GM23248 (cell line): ENCODE results near the gene HCST. TPM values are rescaled to one million over a fixed set of nuclear protein-coding genes. Genes with fewer than 3 reads are reported as not detected.
A peak's percentile ranks its signal among the peaks of the same experiment; 100 is the strongest.

Experiments
- DNase-seq: peaks from one replicate; pipeline ENCODE4 v3.0.0-alpha.2; 2015
- H2AFZ ChIP-seq: fragments of 200-600 bp; sonication (generic); 2 replicates; pipeline ENCODE4 v1.6.1; 2016; ENCODE audit warnings: antibody characterized with exemption
- H3F3A ChIP-seq: fragments of 200-600 bp; sonication (generic); 2 replicates; pipeline ENCODE4 v1.6.1; 2016; ENCODE audit warnings: mild to moderate bottlenecking, antibody characterized with exemption, mixed run types; ENCODE audit not compliant: insufficient read depth
- H3K27ac ChIP-seq: fragments of 200-600 bp; sonication (generic); 2 replicates; pipeline ENCODE4 v1.5.1; 2016; ENCODE audit warnings: mild to moderate bottlenecking
- H3K27me3 ChIP-seq: fragments of 200-600 bp; sonication (generic); replicated peaks from 2 replicates; pipeline ENCODE4 v1.6.1; 2016; ENCODE audit warnings: mild to moderate bottlenecking; ENCODE audit not compliant: insufficient read depth
- H3K36me3 ChIP-seq: fragments of 200-600 bp; sonication (generic); 2 replicates; pipeline ENCODE4 v1.6.1; 2016; ENCODE audit warnings: low read depth, mild to moderate bottlenecking
- H3K4me1 ChIP-seq: fragments of 200-600 bp; sonication (generic); 2 replicates; pipeline ENCODE4 v1.6.1; 2016; ENCODE audit warnings: mild to moderate bottlenecking; ENCODE audit not compliant: insufficient read depth
- H3K4me2 ChIP-seq: fragments of 200-600 bp; sonication (generic); one replicate; pipeline ENCODE4 v1.6.1; 2016; ENCODE audit warnings: mild to moderate bottlenecking; ENCODE audit not compliant: unreplicated experiment
- H3K4me3 ChIP-seq: fragments of 200-600 bp; sonication (generic); 2 replicates; pipeline ENCODE4 v1.5.1; 2016; ENCODE audit warnings: mild to moderate bottlenecking
- H3K79me2 ChIP-seq: fragments of 200-600 bp; sonication (generic); 2 replicates; pipeline ENCODE4 v1.6.1; 2016; ENCODE audit warnings: mild to moderate bottlenecking; ENCODE audit not compliant: insufficient read depth
- H3K9ac ChIP-seq: fragments of 200-600 bp; sonication (generic); 2 replicates; pipeline ENCODE4 v1.6.1; 2016; ENCODE audit warnings: mild to moderate bottlenecking
- H3K9me2 ChIP-seq: fragments of 200-600 bp; sonication (generic); 2 replicates; pipeline ENCODE4 v1.6.1; 2016; ENCODE audit warnings: mixed run types, mild to moderate bottlenecking, moderate library complexity; ENCODE audit not compliant: insufficient read depth
- H3K9me3 ChIP-seq: fragments of 200-600 bp; sonication (generic); one replicate; pipeline ENCODE4 v1.6.1; 2017; ENCODE audit warnings: low read depth
- H4K20me1 ChIP-seq: fragments of 200-600 bp; sonication (generic); 2 replicates; pipeline ENCODE4 v1.6.0; 2016; ENCODE audit not compliant: insufficient read depth
- EZH2 ChIP-seq: fragments of 200-600 bp; sonication (generic); IDR thresholded peaks from 2 replicates; pipeline ENCODE4 v1.6.1; 2018; ENCODE audit warnings: antibody characterized with exemption, mild to moderate bottlenecking; ENCODE audit not compliant: insufficient read depth, poor library complexity, severe bottlenecking
- EZH2phosphoT487 ChIP-seq: fragments of 200-600 bp; sonication (generic); IDR thresholded peaks from 2 replicates; pipeline ENCODE4 v1.6.1; 2018; ENCODE audit warnings: antibody characterized with exemption, moderate library complexity, mild to moderate bottlenecking, low read depth; ENCODE audit not compliant: insufficient read depth
- WGBS, 2 experiments: methylation state at CpG; one replicate each; pipeline ENCODE4 v1.1.6; 2015 to 2017; ENCODE audit warnings: low lambda C conversion rate in 2 of 2, low coverage in 1 of 2; ENCODE audit errors: missing lambda C conversion rate in 2 of 2; 5-methylcytosine and 5-hydroxymethylcytosine counted together
- in situ Hi-C: fragments of 300-500 bp; cut with MboI; formaldehyde crosslinking; loops from 2 replicates; pipeline ENCODE4 v1.15.0; 2020
- polyA plus RNA-seq: library from polyadenylated mRNA; unstranded; fragments of >200 nt; fragmentation: Nextera tagmentation; extraction: Ambion mirVana; gene quantifications from 2 replicates; pipeline ENCODE4 v1.2.1, GENCODE V29; 2016
- total RNA-seq: library from RNA; depleted of rRNA; stranded (reverse); fragments of >200 nt; shearing (Covaris generic); gene quantifications from 2 replicates; pipeline ENCODE4 v1.2.3, GENCODE V29; 2014

HCST gene
- total and polyA plus RNA-seq, 2 experiments from 2014 or later = 11.3 TPM; not detected in 1

GRCh38 chr19:35862528-35862927, 39.8 kb upstream of the HCST start:
- in situ Hi-C loops = no loop called here

GRCh38 chr19:35863018-35863417, 39.3 kb upstream of the HCST start:
- H3K27ac ChIP-seq = no peak overlapping the region
- H3K36me3 ChIP-seq = no peaks in the 10 kb centered on the region
- WGBS, 2 experiments = 59 to 60% methylated on average over 5 of the region's 5 CpGs
- no peaks in the 10 kb centered on the region for H3K4me1 ChIP-seq
- no peaks in the 10 kb centered on the region for H4K20me1 ChIP-seq
- no peak for DNase-seq
- no peaks in the 10 kb centered on the region for H3K9me3 ChIP-seq
- no peak overlapping the region for H2AFZ ChIP-seq
- H3K4me3 ChIP-seq = no peak overlapping the region
- peaks cover 33% of the 10 kb centered on the region for H3K27me3 ChIP-seq
- TF ChIP-seq EZH2 (no peak), EZH2phosphoT487 (no peak)
- no peaks in the 10 kb centered on the region for H3K79me2 ChIP-seq
- in situ Hi-C loops = no loop called here
- H3K9me2 ChIP-seq = no peaks in the 10 kb centered on the region
- H3K4me2 ChIP-seq = no peak overlapping the region
- no peak overlapping the region for H3K9ac ChIP-seq
- H3F3A ChIP-seq = no peaks in the 10 kb centered on the region

More at GRCh38 chr19:35862528-35862927, 39.8 kb upstream of the HCST start:
- Histone ChIP-seq H3K9ac (no peak overlapping the region), H3K9me2 (no peaks in the 10 kb centered on the region), H3K4me3 (no peak overlapping the region), H3K4me1 (no peaks in the 10 kb centered on the region), H2AFZ (no peak overlapping the region), H3K9me3 (no peaks in the 10 kb centered on the region), H3K4me2 (no peak overlapping the region), H3K27me3 (peaks cover 38% of the 10 kb centered on the region), H3K36me3 (no peaks in the 10 kb centered on the region), H3K79me2 (no peaks in the 10 kb centered on the region), H4K20me1 (no peaks in the 10 kb centered on the region), H3F3A (no peaks in the 10 kb centered on the region), H3K27ac (no peak overlapping the region)
- TF ChIP-seq EZH2 (no peak), EZH2phosphoT487 (no peak)
- 57 to 58% methylated on average over 12 to 14 of the region's 14 CpGs for WGBS, 2 experiments
- no peak for DNase-seq

DNA sequence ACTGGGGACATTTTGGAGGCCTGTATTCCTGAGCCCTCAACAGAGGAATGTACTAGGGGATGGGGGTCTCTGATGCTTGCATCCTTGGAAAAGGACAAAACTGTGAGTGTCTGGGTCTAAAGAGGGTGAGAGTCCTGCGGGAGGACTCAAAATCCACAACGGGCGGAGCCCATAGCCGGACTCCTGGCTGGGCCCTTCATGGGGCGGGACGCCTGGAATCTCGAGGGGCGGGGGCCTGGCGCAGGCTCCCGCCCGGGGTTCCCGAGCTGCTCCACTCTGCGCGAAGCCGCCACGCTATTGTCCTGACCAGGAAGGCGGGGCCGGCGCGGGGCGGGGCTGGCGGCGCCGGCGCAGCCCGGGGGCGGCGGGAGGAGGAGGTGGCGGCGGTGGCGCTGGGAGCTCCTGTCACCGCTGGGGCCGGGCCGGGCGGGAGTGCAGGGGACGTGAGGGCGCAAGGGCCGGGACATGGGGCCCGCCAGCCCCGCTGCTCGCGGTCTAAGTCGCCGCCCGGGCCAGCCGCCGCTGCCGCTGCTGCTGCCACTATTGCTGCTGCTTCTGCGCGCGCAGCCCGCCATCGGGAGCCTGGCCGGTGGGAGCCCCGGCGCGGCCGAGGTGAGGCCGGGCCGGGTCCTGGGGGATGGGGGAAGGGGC, 34.0 kb upstream of the HCST start, which contains the start of gene APLP1:
APLP1 (plus strand) TSS at position 403 of the 651 bp plus-strand sequence; CDS start at position 466, 63 bp downstream.
- DNase-seq = peak; percentile 79
- peak within 1 kb of the TSS; percentile 52 for H2AFZ ChIP-seq
- H3F3A ChIP-seq = no peaks in the 10 kb centered on the region
- WGBS, 2 experiments = 0 to 2% methylated on average over 20 to 32 of the region's 60 CpGs
- no peaks in the 10 kb centered on the region for H3K9me2 ChIP-seq
- in situ Hi-C loops = no loop called here
- no peaks in the 10 kb centered on the region; the same call in 1 of the 2 replicates for H3K27me3 ChIP-seq
- H3K9ac ChIP-seq = no peak within 1 kb of the TSS
- H3K27ac ChIP-seq = no peak within 1 kb of the TSS
- H4K20me1 ChIP-seq = no peaks in the 10 kb centered on the region
- TF ChIP-seq EZH2phosphoT487 (no peak), EZH2 (no peak)
- no peaks in the 10 kb centered on the region for H3K36me3 ChIP-seq
- no peaks in the 10 kb centered on the region for H3K4me1 ChIP-seq
- H3K4me3 ChIP-seq = peak within 1 kb of the TSS; percentile 63
- H3K79me2 ChIP-seq = no peaks in the 10 kb centered on the region
- peak within 1 kb of the TSS; percentile 61 for H3K4me2 ChIP-seq
- no peaks in the 10 kb centered on the region for H3K9me3 ChIP-seq

GRCh38 chr19:35868823-35869326, 33.5 kb upstream of the HCST start:
- Histone ChIP-seq H2AFZ (peak overlapping the region; percentile 52), H4K20me1 (no peaks in the 10 kb centered on the region), H3K27me3 (no peaks in the 10 kb centered on the region; the same call in 1 of the 2 replicates), H3K79me2 (no peaks in the 10 kb centered on the region), H3K9ac (no peak overlapping the region), H3K36me3 (no peaks in the 10 kb centered on the region), H3F3A (no peaks in the 10 kb centered on the region), H3K27ac (no peak overlapping the region), H3K4me1 (no peaks in the 10 kb centered on the region), H3K4me2 (peak overlapping the region; percentile 55), H3K9me2 (no peaks in the 10 kb centered on the region), H3K9me3 (no peaks in the 10 kb centered on the region), H3K4me3 (peak overlapping the region; percentile 63)
- DNase-seq = no peak
- 11 to 18% methylated on average over 4 to 8 of the region's 15 CpGs for WGBS, 2 experiments
- TF ChIP-seq EZH2 = no peak
- TF ChIP-seq EZH2phosphoT487 = no peak
- in situ Hi-C loops = no loop called here
